Activated CD4-positive, alpha-beta T cell treated with anti-CD3 and anti-CD28 coated beads for 1 hour (primary cell): ENCODE results near the gene GSX2.
"Not testable (repeated sequence)": the region's sequence is repeated elsewhere in the genome, so short reads cannot be mapped to it uniquely, and the experiment has no call there.

Experiments
- DNase-seq: peaks from one replicate; pipeline ENCODE4 v3.0.0-alpha.2; 2020

The GSX2 gene

GRCh38 chr4:54099748-54100574, at the start of gene GSX2:
GSX2 (plus strand) TSS chr4:54100163; CDS start chr4:54100345, 182 bp downstream.
- no peak for DNase-seq

DNA sequence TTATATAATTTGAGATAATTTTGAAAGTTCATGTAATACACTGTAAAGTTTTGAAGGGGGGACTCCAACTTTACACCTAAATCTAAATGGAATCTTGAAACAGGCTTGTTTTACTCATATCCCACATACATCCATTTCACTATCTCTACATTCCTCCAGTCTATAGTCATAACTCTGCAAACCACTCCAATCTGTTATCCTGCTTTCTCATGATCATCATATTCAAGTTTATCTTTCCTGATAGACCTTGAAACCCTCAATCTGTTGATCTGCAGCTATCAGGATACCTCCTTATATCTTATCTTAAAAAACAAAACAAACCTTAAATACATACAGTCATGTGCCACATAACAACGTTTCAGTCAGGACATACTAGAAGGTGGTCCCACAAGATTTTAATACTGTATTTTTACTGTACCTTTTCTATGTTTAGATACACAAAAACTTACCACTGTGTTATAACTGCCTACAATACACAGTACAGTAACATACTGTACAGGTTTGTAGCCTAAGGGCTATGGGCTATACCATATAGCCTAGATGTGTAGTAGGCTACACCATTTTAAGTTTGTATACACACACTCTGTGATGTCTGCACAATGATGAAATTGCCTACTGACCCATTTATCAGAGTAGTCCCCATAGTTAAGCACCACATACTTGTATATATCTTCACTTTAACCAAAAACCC, 49.6 kb upstream of the GSX2 start:
- DNase-seq: no peak

DNA sequence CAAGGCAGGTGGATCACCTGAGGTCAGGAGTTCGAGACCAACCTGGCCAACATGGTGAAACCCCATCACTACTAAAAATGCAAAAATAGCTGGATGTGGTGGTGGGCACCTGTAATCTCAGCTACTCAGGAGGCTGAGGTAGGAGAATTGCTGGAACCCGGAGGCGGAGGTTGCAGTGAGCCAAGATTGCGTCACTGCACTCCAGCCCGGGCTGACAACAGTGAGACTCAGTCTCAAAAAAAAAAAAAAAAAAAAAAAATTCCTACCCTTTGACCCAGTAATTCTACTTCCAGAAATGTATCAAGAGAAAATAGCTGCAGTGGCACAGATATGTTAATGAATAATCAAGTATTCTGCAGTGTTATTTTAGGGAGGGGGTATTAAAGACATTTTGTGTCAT, 46.6 kb upstream of the GSX2 start:
- not testable (repeated sequence) for DNase-seq

GRCh38 chr4:54054501-54054900, 45.5 kb upstream of the GSX2 start:
- DNase-seq: no peak

- no peak for DNase-seq
These were observed 44.5 kb upstream of the GSX2 start for GRCh38 chr4:54055494-54055893.

DNA sequence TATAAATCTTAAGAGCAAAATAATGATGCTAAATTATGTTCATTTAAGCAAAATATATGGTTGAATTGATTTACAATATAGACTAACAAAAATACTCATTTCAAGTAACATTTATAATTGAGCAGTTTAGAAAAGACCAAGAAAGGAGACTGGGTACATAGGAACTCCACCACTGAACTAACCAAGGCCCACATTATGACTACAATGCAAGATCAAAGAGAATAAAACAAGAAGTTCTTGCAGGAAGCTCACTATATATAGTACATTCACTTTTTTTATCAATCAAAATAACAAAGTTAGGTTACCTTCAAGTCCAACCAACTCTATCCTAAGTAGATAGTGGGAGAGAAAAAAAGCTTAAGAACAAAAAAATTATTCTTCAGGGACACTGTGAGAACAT, 43.6 kb upstream of the GSX2 start:
- no peak for DNase-seq

GRCh38 chr4:54058171-54058570, 41.8 kb upstream of the GSX2 start:
- DNase-seq: no peak

GRCh38 chr4:54060116-54060515, 39.8 kb upstream of the GSX2 start:
- DNase-seq: no peak

- DNase-seq: no peak
These were observed 38.9 kb upstream of the GSX2 start for GRCh38 chr4:54061067-54061466.

GRCh38 chr4:54061873-54062272, 38.1 kb upstream of the GSX2 start:
- no peak for DNase-seq

- DNase-seq: no peak
These were observed 37.6 kb upstream of the GSX2 start for GRCh38 chr4:54062392-54062791.

DNA sequence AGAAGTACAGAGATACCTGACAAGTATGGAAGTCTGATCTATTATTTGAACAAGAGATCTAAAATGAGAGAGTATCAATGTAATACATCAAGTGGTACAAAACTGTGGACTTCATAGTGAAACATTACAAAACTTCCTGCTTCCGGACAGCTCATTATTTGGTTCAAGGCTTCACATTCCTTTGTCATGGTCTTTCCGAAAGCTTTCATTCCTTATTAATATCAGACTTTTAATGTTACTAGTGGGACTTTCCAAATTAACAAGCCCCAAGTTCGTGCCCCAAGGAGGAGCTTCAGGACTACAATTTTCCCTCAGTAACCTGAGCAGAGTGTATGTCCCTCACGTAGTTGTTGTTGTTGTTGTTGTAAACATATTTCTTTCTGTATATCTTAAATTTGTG, 36.7 kb upstream of the GSX2 start:
- DNase-seq: no peak

DNA sequence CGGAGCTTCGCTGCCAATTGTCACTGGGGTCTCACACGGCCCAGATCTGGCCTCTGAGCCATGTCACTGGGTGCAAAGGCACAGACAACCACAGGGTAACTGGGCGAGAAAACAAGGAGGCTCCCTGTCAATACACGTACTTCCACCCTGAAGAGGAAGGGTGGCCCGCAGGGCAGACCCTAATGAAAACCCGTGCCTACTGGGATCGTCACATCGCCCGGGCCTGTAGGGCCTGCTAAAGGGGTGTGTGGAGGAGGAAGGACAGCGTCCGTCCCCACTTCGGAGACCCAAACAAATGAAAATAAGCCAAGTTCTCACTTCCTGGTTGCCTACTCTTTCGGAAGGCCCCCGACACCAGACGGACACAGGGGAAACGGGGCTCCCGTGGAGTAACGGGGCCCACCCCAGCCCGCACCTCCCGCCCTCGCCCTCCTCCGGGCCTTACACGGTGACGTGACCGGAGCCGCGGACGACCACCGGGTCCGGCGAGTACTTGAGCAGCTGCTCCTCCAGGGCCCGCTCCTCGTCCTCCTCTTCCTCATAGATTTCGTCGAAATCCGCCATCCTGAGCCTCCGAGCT, 36.1 kb upstream of the GSX2 start:
- peak; percentile 8 for DNase-seq

DNA sequence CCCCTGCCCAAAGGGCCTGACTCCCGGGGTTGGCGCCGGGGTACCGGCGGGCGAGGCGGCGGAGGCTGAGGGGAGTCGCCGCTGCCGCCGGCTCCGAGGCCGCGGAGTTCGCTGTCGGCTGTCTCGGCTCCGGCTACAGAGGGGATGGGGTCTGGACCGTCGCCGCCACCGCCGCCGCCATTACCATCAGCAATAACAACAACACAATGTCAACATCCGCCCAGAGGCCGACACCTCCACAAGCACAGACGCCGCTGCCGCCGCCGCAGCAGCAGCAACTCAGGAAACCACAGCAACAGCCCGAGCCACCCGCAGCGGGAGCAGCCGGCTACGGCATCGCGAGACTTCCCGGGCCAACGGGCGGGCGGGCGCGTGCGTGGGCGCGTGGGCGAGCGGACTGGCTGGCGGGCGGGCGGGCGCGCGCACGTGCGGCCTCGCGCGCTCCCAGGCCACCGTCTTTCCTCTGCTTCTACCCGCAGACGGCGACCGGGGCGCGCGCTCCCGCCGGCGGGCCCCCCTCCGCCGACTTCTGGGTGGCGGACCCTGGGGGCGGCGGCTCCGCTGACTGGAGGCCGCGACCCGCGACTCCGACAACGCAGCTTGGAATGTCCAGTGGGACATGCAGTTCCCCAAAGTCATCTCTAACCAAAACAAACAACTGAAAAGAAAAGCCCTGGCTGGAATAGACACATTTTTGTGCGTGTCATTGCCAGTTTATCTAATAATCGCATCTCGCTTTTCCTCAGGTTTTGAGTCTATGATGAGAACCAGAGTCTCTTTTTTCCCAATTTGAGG, 35.4 kb upstream of the GSX2 start, which contains the start of gene CHIC2:
Gene CHIC2 (minus strand): TSS at position 289 of the 795 bp plus-strand sequence. CDS start 305 bp downstream, outside the sequence.
- DNase-seq: peak; percentile 96

- no peak for DNase-seq
These were observed 34.5 kb upstream of the GSX2 start for GRCh38 chr4:54065282-54066087.

DNA sequence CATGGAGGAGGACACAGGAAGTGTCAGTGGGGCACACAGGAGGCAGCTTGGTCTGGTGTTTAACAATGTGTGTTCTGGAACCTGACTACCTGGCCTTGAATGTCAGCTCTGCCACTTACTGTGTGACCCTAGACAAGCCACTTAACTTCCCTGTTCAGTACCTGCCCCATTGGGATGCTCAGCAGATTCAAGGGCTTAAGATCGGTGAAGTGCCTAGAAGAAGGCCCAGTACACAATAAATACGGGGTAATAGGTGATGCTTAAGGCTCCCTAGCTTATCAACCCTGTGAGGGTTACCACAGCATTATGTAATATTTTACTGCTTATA, 33.9 kb upstream of the GSX2 start:
- no peak for DNase-seq

GRCh38 chr4:54066718-54067129, 33.2 kb upstream of the GSX2 start:
- no peak for DNase-seq

- DNase-seq: no peak
These were observed 32.8 kb upstream of the GSX2 start for GRCh38 chr4:54067166-54067565.

DNA sequence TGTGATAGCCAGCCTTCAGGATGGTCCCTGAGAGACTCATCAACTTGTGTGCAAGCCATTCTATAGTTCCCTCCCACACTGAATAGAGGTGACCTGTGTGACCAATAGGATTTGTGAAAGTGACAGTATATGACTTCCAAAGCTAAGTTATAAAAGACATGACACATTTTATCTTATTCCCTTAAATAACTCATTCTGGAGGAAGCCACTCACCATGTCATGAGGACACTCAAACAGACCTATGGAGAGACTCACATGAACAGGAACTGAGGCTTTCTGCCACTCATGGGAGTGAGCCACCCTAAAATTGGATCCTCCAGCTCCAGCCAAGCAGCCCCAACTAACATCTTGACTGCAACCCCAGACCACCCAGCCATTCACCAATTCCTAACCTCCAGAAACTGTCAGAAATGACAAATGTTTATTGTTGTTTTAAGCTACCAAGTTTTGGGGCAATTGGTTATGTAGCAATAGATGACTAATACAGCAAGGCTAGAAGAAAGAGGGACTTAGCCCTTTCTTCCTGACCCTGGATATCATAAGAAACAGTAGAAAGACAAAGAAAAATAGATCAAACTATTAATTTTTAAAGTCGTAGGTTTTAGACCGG, 26.6 kb upstream of the GSX2 start:
- DNase-seq: no peak

GRCh38 chr4:54074381-54074780, 25.6 kb upstream of the GSX2 start:
- DNase-seq: no peak

GRCh38 chr4:54076673-54077072, 23.3 kb upstream of the GSX2 start:
- no peak for DNase-seq

- DNase-seq: no peak
These were observed 22.2 kb upstream of the GSX2 start for GRCh38 chr4:54077812-54078211.
